HepG2 (cell line): ENCODE results near the gene POC1B. TPM values are rescaled to one million over a fixed set of nuclear protein-coding genes. Genes with fewer than 3 reads are reported as not detected.

Experiments used
- ATAC-seq: fragments of 200-7000 bp; cut with Tn5 transposase; 3 replicates; pipeline ENCODE4 v1.9.1; 2020; ENCODE audit warnings: mild to moderate bottlenecking, moderate library complexity
- BruUV-seq: library from RNA; stranded (reverse); fragments of 400-500 nt; replicated peaks from 2 replicates; lab custom pipeline; 2021; lab: Mats Ljungman, UMichigan
- CTCF ChIA-PET: fragments of 300-600 bp; formaldehyde crosslinking; extraction: SDS; loops from one replicate; lab custom pipeline; 2021; ENCODE audit warnings: low total read pairs, inconsistent platforms, low intra/inter-chr PET ratio; lab: Yijun Ruan, JAX
- POLR2A ChIA-PET: fragments of 350-600 bp; sonication (Branson Sonifier 250); formaldehyde crosslinking; loops from one replicate; lab custom pipeline; 2020; ENCODE audit warnings: antibody characterized with exemption, inconsistent platforms; lab: Yijun Ruan, JAX
- DNase-seq: peaks from one replicate; pipeline ENCODE4 v3.0.0-alpha.2; 2015; ENCODE audit warnings: low spot score
- FAIRE-seq: peaks from 3 replicates; lab custom pipeline; 2011; peaks lifted over from hg19 to GRCh38; lab: Jason Lieb, UNC
- H2AFZ ChIP-seq: one replicate; pipeline ENCODE4 v1.6.1; 2011; ENCODE audit warnings: low read length, inconsistent platforms
- H3K27ac ChIP-seq: fragments of 300-600 bp; 3 replicates; pipeline ENCODE4 v1.8.0; 2011; ENCODE audit warnings: mixed run types, mild to moderate bottlenecking, mixed read lengths, low read length, inconsistent platforms; ENCODE audit not compliant: insufficient read depth; ENCODE audit errors: extremely low read length
- H3K27me3 ChIP-seq, 2 experiments: fragments of 200-600 bp in 1 of 2; 2 replicates in 1 of 2; 3 replicates in 1 of 2; pipeline versions ENCODE4 v1.6.0 to v1.8.0; 2011; ENCODE audit warnings: low read length in 2 of 2, mild to moderate bottlenecking in 2 of 2, moderate library complexity in 2 of 2, inconsistent platforms in 1 of 2; ENCODE audit not compliant: insufficient read depth in 2 of 2, control insufficient read depth in 1 of 2
- H3K36me3 ChIP-seq, 2 experiments: fragments of 200-600 bp in 1 of 2; replicated peaks in 1 of 2; 2 replicates in 1 of 2; 3 replicates in 1 of 2; pipeline versions ENCODE4 v1.5.1 to v1.8.0; 2011; ENCODE audit warnings: low read length in 2 of 2, inconsistent platforms in 1 of 2; ENCODE audit not compliant: insufficient read depth in 2 of 2, control insufficient read depth in 1 of 2
- H3K4me1 ChIP-seq: 2 replicates; pipeline ENCODE4 v1.5.1; 2012; ENCODE audit warnings: low read length, inconsistent platforms; ENCODE audit not compliant: insufficient read depth
- H3K4me2 ChIP-seq: 2 replicates; pipeline ENCODE4 v1.6.0; 2011; ENCODE audit warnings: low read depth, low read length, inconsistent platforms
- H3K4me3 ChIP-seq, 3 experiments: fragments of 200-600 bp in 1 of 3; sonication (generic), shearing (Covaris generic) in 1 of 3; replicated peaks in 1 of 3; 2 replicates each; pipeline ENCODE4 v1.5.1; 2011 to 2016; ENCODE audit warnings: low read length in 3 of 3, inconsistent platforms in 2 of 3, low read depth in 2 of 3, mild to moderate bottlenecking in 2 of 3, control low read depth in 1 of 3, mixed read lengths in 1 of 3; ENCODE audit not compliant: insufficient read depth in 1 of 3
- H3K79me2 ChIP-seq: one replicate; pipeline ENCODE4 v1.6.1; 2011; ENCODE audit warnings: low read length, inconsistent platforms; ENCODE audit not compliant: insufficient read depth
- H3K9ac ChIP-seq: 2 replicates; pipeline ENCODE4 v1.6.0; 2011; ENCODE audit warnings: mild to moderate bottlenecking, low read depth, low read length, inconsistent platforms; ENCODE audit not compliant: insufficient read depth
- H3K9me3 ChIP-seq: 2 replicates; pipeline ENCODE4 v1.5.1; 2012; ENCODE audit warnings: mild to moderate bottlenecking, low read length
- H4K20me1 ChIP-seq: 2 replicates; pipeline ENCODE4 v1.6.0; 2011; ENCODE audit warnings: inconsistent platforms, mild to moderate bottlenecking, low read length, moderate library complexity; ENCODE audit not compliant: insufficient read depth
- JUN ChIP-seq: sonication (generic); formaldehyde crosslinking; IDR thresholded peaks from 2 replicates; pipeline ENCODE4 v1.4.0; 2020; ENCODE audit warnings: mild to moderate bottlenecking, missing genetic modification reagents
- NFE2L2 ChIP-seq: fragments of 150-350 bp; IDR thresholded peaks from 2 replicates; pipeline ENCODE4 v1.6.1; 2014; ENCODE audit warnings: low read length
- REST ChIP-seq, 2 experiments: IDR thresholded peaks; 2 replicates each; pipeline ENCODE4 v1.6.1; 2011 to 2012; ENCODE audit warnings: low read length in 2 of 2, borderline replicate concordance in 1 of 2, low read depth in 1 of 2, mild to moderate bottlenecking in 1 of 2, moderate library complexity in 1 of 2
- XRCC5 ChIP-seq: fragments of 200-400 bp; formaldehyde crosslinking; optimal IDR thresholded peaks from 2 replicates; pipeline ENCODE3; 2017; ENCODE audit warnings: mild to moderate bottlenecking, low read length
- ZFP41 ChIP-seq: sonication (generic); formaldehyde crosslinking; IDR thresholded peaks from 2 replicates; pipeline ENCODE4 v1.4.0; 2020; ENCODE audit warnings: mild to moderate bottlenecking, missing genetic modification reagents, borderline replicate concordance
- ZNF281 ChIP-seq: sonication (generic); formaldehyde crosslinking; IDR thresholded peaks from 2 replicates; pipeline ENCODE4 v1.4.0; 2020; ENCODE audit warnings: missing genetic modification reagents, borderline replicate concordance
- ZNF879 ChIP-seq: sonication (generic); formaldehyde crosslinking; IDR thresholded peaks from 2 replicates; pipeline ENCODE4 v1.8.1; 2023; ENCODE audit warnings: missing genetic modification reagents
- WGBS: methylation state at CpG from one replicate; pipeline ENCODE4 v1.1.6; 2017; ENCODE audit warnings: low lambda C conversion rate; 5-methylcytosine and 5-hydroxymethylcytosine counted together
- in situ Hi-C: cut with HindIII; loops from 2 replicates; pipeline ENCODE4 v1.10.0; 2017; ENCODE audit warnings: low pct_unique_long_range_greater_than_20kb; ENCODE audit not compliant: extremely low pct_ligation_motif_present
- intact Hi-C: fragments of 100-400 bp; cut with micrococcal nuclease; formaldehyde crosslinking; loops from one replicate; pipeline ENCODE4 v1.10.0; 2022; ENCODE audit not compliant: unreplicated experiment
- polyA plus RNA-seq, 8 experiments: library from polyadenylated mRNA; depleted of rRNA in 3 of 8; stranded (reverse) in 7 of 8; unstranded in 1 of 8; fragments of >200 nt; fragmentation: Illumina TruSeq in 4 of 8; extraction: Trizol in 4 of 8; gene quantifications; 2 replicates each; pipeline versions ENCODE4 v1.2.1 to v1.2.3, GENCODE V29; 2011 to 2016; ENCODE audit warnings: low read depth in 4 of 8, missing spikeins in 1 of 8, mixed read lengths in 1 of 8; ENCODE audit not compliant: insufficient read depth in 1 of 8
- total RNA-seq, 5 experiments: library from RNA; depleted of rRNA; stranded (reverse); fragments of >200 nt; fragmentation: Illumina TruSeq; extraction: Trizol; gene quantifications; 2 replicates each; pipeline ENCODE4 v1.2.3, GENCODE V29; 2016; ENCODE audit warnings: low read depth in 1 of 5
- TF ChIP-seq, protein P1 (sequence below): IDR thresholded peaks from 2 replicates; pipeline ENCODE4 v1.6.1; 2012; ENCODE audit warnings: inconsistent platforms
- TF ChIP-seq, protein P2 (sequence below): sonication (generic); formaldehyde crosslinking; IDR thresholded peaks from 2 replicates; pipeline ENCODE4 v1.4.0; 2020; ENCODE audit warnings: missing genetic modification reagents
- TF ChIP-seq, protein P3 (sequence below): sonication (generic); formaldehyde crosslinking; conservative IDR thresholded peaks from 2 replicates; pipeline ENCODE4 v1.4.0; 2020; ENCODE audit warnings: missing genetic modification reagents

Gene POC1B
- total and polyA plus RNA-seq, 2 of the 13 experiments (the other 11 are each of a cell fraction or from before 2014, with no cell fraction given) = 9.3 to 11.0 TPM

DNA sequence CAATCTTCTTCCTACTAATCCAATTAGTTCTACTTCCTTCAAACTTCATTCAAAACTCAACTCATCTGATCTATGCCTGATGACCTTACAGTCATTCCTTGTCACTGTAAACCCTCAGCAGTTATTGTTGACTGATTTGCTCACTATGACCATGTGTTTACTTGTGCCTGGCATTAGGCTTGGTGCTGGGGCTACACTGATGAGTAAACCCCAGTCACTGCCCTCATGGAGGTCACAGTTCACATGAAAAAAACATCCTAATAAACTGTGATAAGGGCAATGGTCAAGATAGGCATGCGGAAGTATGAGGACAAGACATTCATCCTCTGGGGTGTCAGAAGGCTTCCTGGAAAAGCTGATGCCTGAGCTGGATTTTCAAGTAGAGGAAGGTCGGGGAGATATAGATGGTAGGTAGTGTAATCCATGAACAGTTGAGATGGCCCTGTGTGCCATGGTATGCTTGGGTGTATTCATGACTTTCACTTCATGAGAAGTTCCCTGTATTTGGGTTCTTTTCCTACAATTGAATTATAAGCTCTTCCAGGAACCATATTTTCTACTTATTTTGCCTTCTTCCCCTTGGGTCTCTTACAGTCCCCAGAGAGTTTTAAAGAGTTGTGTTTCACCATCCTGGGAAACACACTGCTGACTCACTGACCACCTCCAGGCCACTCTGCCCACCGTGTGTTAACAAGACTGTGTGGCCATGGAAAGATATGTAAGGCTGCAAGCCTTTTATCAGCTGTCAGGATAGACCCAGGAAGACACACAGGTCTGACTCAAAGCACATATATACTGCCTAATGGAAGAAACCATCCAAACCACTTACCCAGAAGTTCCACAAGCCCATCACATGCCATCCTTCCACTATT, 134.8 kb downstream of the POC1B start:
- Histone ChIP-seq H3K4me1 (peaks cover 82% of the 10 kb centered on the region), H3K27me3 (no peaks in the 10 kb centered on the region), H3K9ac (peak overlapping the region; percentile 71), H3K4me3 (peak overlapping the region in 2 of 3 experiments; percentile 27 to 52; a peak in 2 of 6 replicates), H2AFZ (no peak overlapping the region), H3K4me2 (peak overlapping the region; percentile 66), H4K20me1 (no peaks in the 10 kb centered on the region), H3K9me3 (no peaks in the 10 kb centered on the region), H3K36me3 (no peaks in the 10 kb centered on the region), H3K27ac (peak overlapping the region; percentile 75), H3K79me2 (no peaks in the 10 kb centered on the region)
- no TSS peak for BruUV-seq
- ATAC-seq (peak; percentile 92), DNase-seq (peak; percentile 90), FAIRE-seq (peak; percentile 93)
- in situ Hi-C loops (loop anchor here (5.0 kb wide), 1 partner anchor 39 kb away; the partner anchor contains the start of gene DUSP6), intact Hi-C loops (loop anchor here (1.0 to 5.0 kb wide), 2 partner anchors 39 to 71 kb away; partner anchors contain the start of gene DUSP6)
- ChIA-PET CTCF (no interaction called here), POLR2A (interaction anchor here (0.7 to 3.2 kb wide), 8 partner anchors 8 to 199 kb away, joined by 3 to 67 read pairs (median 8); partner anchors contain the start of gene DUSP6)
- 8% methylated on average over 3 of the region's 3 CpGs for WGBS
- TF ChIP-seq JUN (peak; percentile 61; the same call in 1 of the 2 replicates), ZNF281 (CRISPR knock-in tag) (peak; percentile 70; the same call in 1 of the 2 replicates), ZFP41 (CRISPR knock-in tag) (peak; percentile 51; the same call in 1 of the 2 replicates), XRCC5 (no peak), NFE2L2 (peak; percentile 54; the same call in 1 of the 2 replicates), REST (IDR thresholded peaks at IDR 0.05; ENCODE audit: borderline replicate concordance in 1 of 2, low read depth in 1 of 2, low read length in 2 of 2) (peak in 1 of 2 experiments; percentile 64; a peak in 1 of 4 replicates), ZNF879 (CRISPR knock-in tag) (no peak)
- TF ChIP-seq, protein P1, sequence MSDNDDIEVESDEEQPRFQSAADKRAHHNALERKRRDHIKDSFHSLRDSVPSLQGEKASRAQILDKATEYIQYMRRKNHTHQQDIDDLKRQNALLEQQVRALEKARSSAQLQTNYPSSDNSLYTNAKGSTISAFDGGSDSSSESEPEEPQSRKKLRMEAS = peak; percentile 56
- TF ChIP-seq, protein P2, sequence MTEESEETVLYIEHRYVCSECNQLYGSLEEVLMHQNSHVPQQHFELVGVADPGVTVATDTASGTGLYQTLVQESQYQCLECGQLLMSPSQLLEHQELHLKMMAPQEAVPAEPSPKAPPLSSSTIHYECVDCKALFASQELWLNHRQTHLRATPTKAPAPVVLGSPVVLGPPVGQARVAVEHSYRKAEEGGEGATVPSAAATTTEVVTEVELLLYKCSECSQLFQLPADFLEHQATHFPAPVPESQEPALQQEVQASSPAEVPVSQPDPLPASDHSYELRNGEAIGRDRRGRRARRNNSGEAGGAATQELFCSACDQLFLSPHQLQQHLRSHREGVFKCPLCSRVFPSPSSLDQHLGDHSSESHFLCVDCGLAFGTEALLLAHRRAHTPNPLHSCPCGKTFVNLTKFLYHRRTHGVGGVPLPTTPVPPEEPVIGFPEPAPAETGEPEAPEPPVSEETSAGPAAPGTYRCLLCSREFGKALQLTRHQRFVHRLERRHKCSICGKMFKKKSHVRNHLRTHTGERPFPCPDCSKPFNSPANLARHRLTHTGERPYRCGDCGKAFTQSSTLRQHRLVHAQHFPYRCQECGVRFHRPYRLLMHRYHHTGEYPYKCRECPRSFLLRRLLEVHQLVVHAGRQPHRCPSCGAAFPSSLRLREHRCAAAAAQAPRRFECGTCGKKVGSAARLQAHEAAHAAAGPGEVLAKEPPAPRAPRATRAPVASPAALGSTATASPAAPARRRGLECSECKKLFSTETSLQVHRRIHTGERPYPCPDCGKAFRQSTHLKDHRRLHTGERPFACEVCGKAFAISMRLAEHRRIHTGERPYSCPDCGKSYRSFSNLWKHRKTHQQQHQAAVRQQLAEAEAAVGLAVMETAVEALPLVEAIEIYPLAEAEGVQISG (CRISPR knock-in tag) = peak; percentile 74
- TF ChIP-seq, protein P3, sequence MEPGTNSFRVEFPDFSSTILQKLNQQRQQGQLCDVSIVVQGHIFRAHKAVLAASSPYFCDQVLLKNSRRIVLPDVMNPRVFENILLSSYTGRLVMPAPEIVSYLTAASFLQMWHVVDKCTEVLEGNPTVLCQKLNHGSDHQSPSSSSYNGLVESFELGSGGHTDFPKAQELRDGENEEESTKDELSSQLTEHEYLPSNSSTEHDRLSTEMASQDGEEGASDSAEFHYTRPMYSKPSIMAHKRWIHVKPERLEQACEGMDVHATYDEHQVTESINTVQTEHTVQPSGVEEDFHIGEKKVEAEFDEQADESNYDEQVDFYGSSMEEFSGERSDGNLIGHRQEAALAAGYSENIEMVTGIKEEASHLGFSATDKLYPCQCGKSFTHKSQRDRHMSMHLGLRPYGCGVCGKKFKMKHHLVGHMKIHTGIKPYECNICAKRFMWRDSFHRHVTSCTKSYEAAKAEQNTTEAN (CRISPR knock-in tag) = peak; percentile 91
